ENCODE data around the gene ARID1B. TPM values are rescaled to one million over a fixed set of nuclear protein-coding genes. Genes with fewer than 3 reads are reported as not detected.

Gene ARID1B
- total and polyA plus RNA-seq, 7 donors, result 8.1 to 61.1 (median 53.1) TPM

GRCh38 chr6:157098999-157099398 lies 321.8 kb downstream of the ARID1B start:
- H3K27ac ChIP-seq, result no peak overlapping the region
- 90 to 97% (median 91%) methylated on average over 8 of the region's 8 CpGs for WGBS, 3 donors
- ATAC-seq (no peak), DNase-seq (no peak)
- H3K9me3 ChIP-seq, result no peaks in the 10 kb centered on the region
- H3K36me3 ChIP-seq (ENCODE audit: insufficient read depth in 1 of 2, low read depth in 1 of 2), result no peaks in the 10 kb centered on the region
- no peaks in the 10 kb centered on the region for H3K27me3 ChIP-seq (ENCODE audit: insufficient read depth in 3 of 3, low read length in 2 of 3)
- no peaks in the 10 kb centered on the region for H3K4me1 ChIP-seq
- TF ChIP-seq CTCF (IDR thresholded peaks at IDR 0.05), result no peak
- intact Hi-C loops (cut with DNase I), result no loop called here
- H3K4me3 ChIP-seq, result no peak overlapping the region

GRCh38 chr6:157099912-157100593 lies 322.9 kb downstream of the ARID1B start:
- Histone ChIP-seq H3K36me3 (ENCODE audit: insufficient read depth in 1 of 2, low read depth in 1 of 2) (no peaks in the 10 kb centered on the region), H3K27ac (no peak overlapping the region), H3K27me3 (ENCODE audit: insufficient read depth in 3 of 3, low read length in 2 of 3) (no peaks in the 10 kb centered on the region), H3K9me3 (no peaks in the 10 kb centered on the region), H3K4me3 (no peak overlapping the region), H3K4me1 (no peaks in the 10 kb centered on the region)
- ATAC-seq (no peak), DNase-seq (no peak)
- no peak for TF ChIP-seq CTCF (IDR thresholded peaks at IDR 0.05)
- intact Hi-C loops (cut with DNase I), result no loop called here
- 74 to 80% (median 77%) methylated on average over 7 of the region's 7 CpGs for WGBS, 3 donors

- peaks cover 10% of the 10 kb centered on the region for H3K4me1 ChIP-seq
- DNase-seq (no peak), ATAC-seq (no peak)
- no peaks in the 10 kb centered on the region for H3K9me3 ChIP-seq
- intact Hi-C loops (cut with DNase I), result no loop called here
- no peak overlapping the region for H3K27ac ChIP-seq
- no peaks in the 10 kb centered on the region for H3K27me3 ChIP-seq (ENCODE audit: insufficient read depth in 3 of 3, low read length in 2 of 3)
- no peaks in the 10 kb centered on the region for H3K36me3 ChIP-seq (ENCODE audit: insufficient read depth in 1 of 2, low read depth in 1 of 2)
- no peak for TF ChIP-seq CTCF (IDR thresholded peaks at IDR 0.05)
- 36 to 67% (median 42%) methylated on average over 1 of the region's 1 CpG for WGBS, 3 donors
- H3K4me3 ChIP-seq, result no peak overlapping the region
These were observed 324.0 kb downstream of the ARID1B start for GRCh38 chr6:157101166-157101565.

DNA sequence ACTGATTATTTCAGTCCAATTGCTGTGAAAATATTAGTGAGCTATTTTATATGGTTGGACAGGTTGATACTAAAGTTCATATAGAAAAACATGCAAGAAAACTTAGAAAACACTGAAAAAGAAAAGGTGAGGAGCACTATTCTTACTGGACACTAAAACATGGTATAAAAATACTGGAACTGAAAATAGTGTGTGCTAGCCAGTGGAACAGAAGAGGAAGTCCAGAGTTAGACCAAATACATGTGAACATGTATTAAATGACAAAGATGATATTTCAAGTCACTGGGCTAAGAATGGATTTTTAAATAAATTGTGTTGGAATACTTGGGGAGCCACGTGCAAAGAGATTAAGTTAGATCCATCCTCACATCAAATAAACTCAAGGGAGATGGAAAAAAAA lies 327.6 kb downstream of the ARID1B start:
- ATAC-seq, result no peak

More for the DNA sequence above, 327.6 kb downstream of the ARID1B start:
- intact Hi-C loops (cut with DNase I), result no loop called here
- 27 to 52% (median 29%) methylated on average over 1 of the region's 1 CpG for WGBS, 3 donors
- Histone ChIP-seq H3K27me3 (ENCODE audit: insufficient read depth in 3 of 3, low read length in 2 of 3) (no peaks in the 10 kb centered on the region), H3K36me3 (ENCODE audit: insufficient read depth in 1 of 2, low read depth in 1 of 2) (no peaks in the 10 kb centered on the region), H3K9me3 (no peaks in the 10 kb centered on the region), H3K4me1 (peaks cover 35% of the 10 kb centered on the region), H3K4me3 (no peak overlapping the region), H3K27ac (no peak overlapping the region)
- TF ChIP-seq CTCF (IDR thresholded peaks at IDR 0.05), result no peak
- DNase-seq, result no peak
